Suprapubic skin (tissue), 3 donors: ENCODE results near the gene PRDM12.

Experiments used
- EP300 ChIP-seq: sonication (generic); formaldehyde crosslinking; IDR thresholded peaks from one replicate; pipeline ENCODE4 v1.6.1; 2017; ENCODE audit warnings: antibody characterized with exemption
- POLR2A ChIP-seq, 2 donors: fragments of 450-650 bp; IDR thresholded peaks; one replicate each; pipeline ENCODE4 v1.6.1; 2017; ENCODE audit warnings: antibody characterized with exemption in 2 of 2, mild to moderate bottlenecking in 2 of 2, moderate library complexity in 2 of 2
- TF ChIP-seq, protein P1 (sequence below), 2 donors: fragments of 200-600 bp in 1 of 2; fragments of 450-650 bp in 1 of 2; sonication (generic) in 1 of 2; IDR thresholded peaks; one replicate each; pipeline ENCODE4 v1.5.1; 2016 to 2019; ENCODE audit warnings: antibody characterized with exemption in 2 of 2, mild to moderate bottlenecking in 1 of 2, moderate library complexity in 1 of 2

DNA sequence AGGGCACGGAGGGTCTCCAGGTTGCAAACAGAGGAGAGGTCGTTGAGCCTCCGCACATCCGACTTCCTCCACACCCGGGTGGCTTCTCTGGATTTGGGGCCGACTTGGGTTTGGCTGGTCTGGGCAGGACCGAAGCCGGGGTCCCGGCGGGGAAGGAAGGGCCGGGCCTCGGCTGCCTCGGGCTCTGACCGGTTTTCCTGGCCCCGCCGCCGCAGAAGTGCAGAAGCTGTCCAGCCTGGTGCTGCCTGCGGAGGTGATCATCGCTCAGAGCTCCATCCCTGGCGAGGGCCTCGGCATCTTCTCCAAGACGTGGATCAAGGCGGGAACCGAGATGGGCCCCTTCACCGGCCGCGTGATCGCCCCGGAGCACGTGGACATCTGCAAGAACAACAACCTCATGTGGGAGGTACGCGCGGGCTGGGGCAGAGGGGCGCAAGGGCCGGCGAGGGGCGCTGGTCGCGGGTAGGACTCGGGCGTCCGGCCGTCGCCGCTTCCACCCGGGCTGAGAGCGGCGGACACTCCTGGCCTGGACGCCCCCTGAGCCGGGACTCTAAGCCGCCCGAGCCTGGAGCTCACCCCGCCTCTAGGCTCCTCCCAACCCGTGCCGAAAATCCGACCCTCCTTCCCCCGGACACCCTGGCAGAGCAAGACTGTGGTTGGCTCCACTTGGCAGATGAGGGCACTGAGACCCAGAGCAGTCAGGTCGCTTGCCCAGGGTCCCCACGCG, 2.2 kb downstream of the PRDM12 start:
- TF ChIP-seq, protein P1, sequence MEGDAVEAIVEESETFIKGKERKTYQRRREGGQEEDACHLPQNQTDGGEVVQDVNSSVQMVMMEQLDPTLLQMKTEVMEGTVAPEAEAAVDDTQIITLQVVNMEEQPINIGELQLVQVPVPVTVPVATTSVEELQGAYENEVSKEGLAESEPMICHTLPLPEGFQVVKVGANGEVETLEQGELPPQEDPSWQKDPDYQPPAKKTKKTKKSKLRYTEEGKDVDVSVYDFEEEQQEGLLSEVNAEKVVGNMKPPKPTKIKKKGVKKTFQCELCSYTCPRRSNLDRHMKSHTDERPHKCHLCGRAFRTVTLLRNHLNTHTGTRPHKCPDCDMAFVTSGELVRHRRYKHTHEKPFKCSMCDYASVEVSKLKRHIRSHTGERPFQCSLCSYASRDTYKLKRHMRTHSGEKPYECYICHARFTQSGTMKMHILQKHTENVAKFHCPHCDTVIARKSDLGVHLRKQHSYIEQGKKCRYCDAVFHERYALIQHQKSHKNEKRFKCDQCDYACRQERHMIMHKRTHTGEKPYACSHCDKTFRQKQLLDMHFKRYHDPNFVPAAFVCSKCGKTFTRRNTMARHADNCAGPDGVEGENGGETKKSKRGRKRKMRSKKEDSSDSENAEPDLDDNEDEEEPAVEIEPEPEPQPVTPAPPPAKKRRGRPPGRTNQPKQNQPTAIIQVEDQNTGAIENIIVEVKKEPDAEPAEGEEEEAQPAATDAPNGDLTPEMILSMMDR (IDR thresholded peaks at IDR 0.05), result no peak
- TF ChIP-seq POLR2A (IDR thresholded peaks at IDR 0.05) (no peak), EP300 (no peak)
